Measurements from ENCODE around the gene HS2ST1.
"Not testable (repeated sequence)": the region's sequence is repeated elsewhere in the genome, so short reads cannot be mapped to it uniquely, and the experiment has no call there.

HS2ST1 gene

GRCh38 chr1:87064309-87064708 lies 149.9 kb downstream of the HS2ST1 start:
- Histone ChIP-seq H3K4me3 (ENCODE audit: extremely low read depth, insufficient read depth, low read length, poor library complexity, severe bottlenecking) (no peak overlapping the region), H3K9me3 (ENCODE audit: control insufficient read depth, low read length) (no peaks in the 10 kb centered on the region), H3K36me3 (ENCODE audit: control insufficient read depth, insufficient read depth, low read length) (no peaks in the 10 kb centered on the region), H3K4me1 (ENCODE audit: control insufficient read depth, insufficient read depth, low read length, poor library complexity, severe bottlenecking) (no peaks in the 10 kb centered on the region), H3K27ac (ENCODE audit: low read depth, low read length, severe bottlenecking) (no peak overlapping the region)

- no peaks in the 10 kb centered on the region for H3K4me1 ChIP-seq (ENCODE audit: control insufficient read depth, insufficient read depth, low read length, poor library complexity, severe bottlenecking)
- no CpG with 5 or more reads among the region's 1 CpG for WGBS, 2 experiments (ENCODE audit: insufficient coverage in 2 of 2)
- H3K36me3 ChIP-seq (ENCODE audit: control insufficient read depth, insufficient read depth, low read length): no peaks in the 10 kb centered on the region
- H3K4me3 ChIP-seq (ENCODE audit: extremely low read depth, insufficient read depth, low read length, poor library complexity, severe bottlenecking): no peak overlapping the region
- H3K27ac ChIP-seq (ENCODE audit: low read depth, low read length, severe bottlenecking): no peak overlapping the region
- no peaks in the 10 kb centered on the region for H3K9me3 ChIP-seq (ENCODE audit: control insufficient read depth, low read length)
These were observed 150.6 kb downstream of the HS2ST1 start for GRCh38 chr1:87064986-87065385.

DNA sequence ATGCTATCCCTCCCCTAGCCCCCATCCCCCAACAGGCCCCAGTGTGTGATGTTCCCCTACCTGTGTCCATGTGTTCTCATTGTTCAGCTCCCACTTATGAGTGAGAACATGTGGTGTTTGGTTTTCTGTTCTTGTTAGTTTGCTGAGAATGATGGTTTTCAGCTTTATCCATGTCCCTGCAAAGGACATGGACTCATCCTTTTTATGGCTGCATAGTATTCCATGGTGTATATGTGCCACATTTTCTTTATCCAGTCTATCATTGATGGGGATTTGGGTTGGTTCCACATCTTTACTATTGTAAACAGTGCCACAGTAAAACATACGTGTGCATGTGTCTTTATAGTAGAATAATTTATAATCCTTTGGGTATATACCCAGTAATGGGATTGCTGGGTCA lies 152.3 kb downstream of the HS2ST1 start:
- not testable (repeated sequence) for H3K36me3 ChIP-seq (ENCODE audit: control insufficient read depth, insufficient read depth, low read length); H3K27ac ChIP-seq (ENCODE audit: low read depth, low read length, severe bottlenecking)
- no CpG with 5 or more reads among the region's 1 CpG for WGBS, 2 experiments (ENCODE audit: insufficient coverage in 2 of 2)

GRCh38 chr1:87072411-87072810 lies 158.0 kb downstream of the HS2ST1 start:
- Histone ChIP-seq H3K36me3 (ENCODE audit: control insufficient read depth, insufficient read depth, low read length) (peaks cover 11% of the 10 kb centered on the region), H3K4me3 (ENCODE audit: extremely low read depth, insufficient read depth, low read length, poor library complexity, severe bottlenecking) (no peak overlapping the region), H3K27ac (ENCODE audit: low read depth, low read length, severe bottlenecking) (no peak overlapping the region), H3K9me3 (ENCODE audit: control insufficient read depth, low read length) (no peaks in the 10 kb centered on the region), H3K4me1 (ENCODE audit: control insufficient read depth, insufficient read depth, low read length, poor library complexity, severe bottlenecking) (no peaks in the 10 kb centered on the region)

More for the DNA sequence above, 152.3 kb downstream of the HS2ST1 start:
- H3K4me1 ChIP-seq (ENCODE audit: control insufficient read depth, insufficient read depth, low read length, poor library complexity, severe bottlenecking); H3K9me3 ChIP-seq (ENCODE audit: control insufficient read depth, low read length); H3K4me3 ChIP-seq (ENCODE audit: extremely low read depth, insufficient read depth, low read length, poor library complexity, severe bottlenecking): not testable (repeated sequence)

GRCh38 chr1:87072904-87073303 lies 158.5 kb downstream of the HS2ST1 start:
- H3K4me1 ChIP-seq (ENCODE audit: control insufficient read depth, insufficient read depth, low read length, poor library complexity, severe bottlenecking): no peaks in the 10 kb centered on the region
- no peaks in the 10 kb centered on the region for H3K9me3 ChIP-seq (ENCODE audit: control insufficient read depth, low read length)
- no peak overlapping the region for H3K27ac ChIP-seq (ENCODE audit: low read depth, low read length, severe bottlenecking)
- 92 to 94% methylated on average over 4 to 7 of the region's 7 CpGs for WGBS, 2 experiments (ENCODE audit: insufficient coverage in 2 of 2)
- no peak overlapping the region for H3K4me3 ChIP-seq (ENCODE audit: extremely low read depth, insufficient read depth, low read length, poor library complexity, severe bottlenecking)
- H3K36me3 ChIP-seq (ENCODE audit: control insufficient read depth, insufficient read depth, low read length): peaks cover 11% of the 10 kb centered on the region

GRCh38 chr1:87074001-87074795 lies 159.8 kb downstream of the HS2ST1 start:
- H3K36me3 ChIP-seq (ENCODE audit: control insufficient read depth, insufficient read depth, low read length): peaks cover 11% of the 10 kb centered on the region
- WGBS, 2 experiments (ENCODE audit: insufficient coverage in 2 of 2): 100% methylated on average over 1 of the region's 2 CpGs; no CpG with 5 or more reads in 1 of the 2 experiments
- H3K27ac ChIP-seq (ENCODE audit: low read depth, low read length, severe bottlenecking): no peak overlapping the region
- H3K4me3 ChIP-seq (ENCODE audit: extremely low read depth, insufficient read depth, low read length, poor library complexity, severe bottlenecking): no peak overlapping the region
- no peaks in the 10 kb centered on the region for H3K9me3 ChIP-seq (ENCODE audit: control insufficient read depth, low read length)
- H3K4me1 ChIP-seq (ENCODE audit: control insufficient read depth, insufficient read depth, low read length, poor library complexity, severe bottlenecking): no peaks in the 10 kb centered on the region

GRCh38 chr1:87077959-87078639 lies 163.7 kb downstream of the HS2ST1 start:
- H3K4me3 ChIP-seq (ENCODE audit: extremely low read depth, insufficient read depth, low read length, poor library complexity, severe bottlenecking): no peak overlapping the region
- H3K9me3 ChIP-seq (ENCODE audit: control insufficient read depth, low read length): no peaks in the 10 kb centered on the region
- peaks cover 7% of the 10 kb centered on the region for H3K36me3 ChIP-seq (ENCODE audit: control insufficient read depth, insufficient read depth, low read length)
- WGBS, 2 experiments (ENCODE audit: insufficient coverage in 2 of 2): no CpG with 5 or more reads among the region's 2 CpGs
- H3K27ac ChIP-seq (ENCODE audit: low read depth, low read length, severe bottlenecking): no peak overlapping the region
- H3K4me1 ChIP-seq (ENCODE audit: control insufficient read depth, insufficient read depth, low read length, poor library complexity, severe bottlenecking): no peaks in the 10 kb centered on the region

- no peaks in the 10 kb centered on the region for H3K36me3 ChIP-seq (ENCODE audit: control insufficient read depth, insufficient read depth, low read length)
- H3K9me3 ChIP-seq (ENCODE audit: control insufficient read depth, low read length): no peaks in the 10 kb centered on the region
- H3K4me1 ChIP-seq (ENCODE audit: control insufficient read depth, insufficient read depth, low read length, poor library complexity, severe bottlenecking): no peaks in the 10 kb centered on the region
- 83% methylated on average over 1 of the region's 3 CpGs; no CpG with 5 or more reads in 1 of the 2 experiments for WGBS, 2 experiments (ENCODE audit: insufficient coverage in 2 of 2)
- no peak overlapping the region for H3K4me3 ChIP-seq (ENCODE audit: extremely low read depth, insufficient read depth, low read length, poor library complexity, severe bottlenecking)
- H3K27ac ChIP-seq (ENCODE audit: low read depth, low read length, severe bottlenecking): no peak overlapping the region
These were observed 169.9 kb downstream of the HS2ST1 start for GRCh38 chr1:87084244-87084836.

DNA sequence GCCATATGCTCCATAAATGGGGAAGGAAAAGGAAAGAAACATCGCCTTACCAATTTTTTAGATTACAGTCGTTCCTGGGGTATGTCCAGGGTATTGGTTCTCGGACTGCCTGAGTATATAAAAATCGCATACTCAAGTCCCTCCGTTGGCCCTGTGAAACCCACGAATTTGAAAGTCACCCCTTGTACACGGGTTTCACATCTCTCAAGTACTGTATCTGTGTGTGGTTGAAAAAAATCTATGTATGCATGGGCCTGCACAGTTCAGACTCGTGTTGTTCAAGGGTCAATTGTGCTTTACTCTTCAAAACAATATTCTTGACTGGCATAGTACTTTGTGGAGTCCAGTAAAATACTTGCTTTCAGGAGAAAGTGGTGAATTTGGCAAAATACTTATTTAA lies 171.7 kb downstream of the HS2ST1 start:
- Histone ChIP-seq H3K9me3 (ENCODE audit: control insufficient read depth, low read length) (no peaks in the 10 kb centered on the region), H3K4me1 (ENCODE audit: control insufficient read depth, insufficient read depth, low read length, poor library complexity, severe bottlenecking) (no peaks in the 10 kb centered on the region), H3K36me3 (ENCODE audit: control insufficient read depth, insufficient read depth, low read length) (no peaks in the 10 kb centered on the region), H3K27ac (ENCODE audit: low read depth, low read length, severe bottlenecking) (no peak overlapping the region), H3K4me3 (ENCODE audit: extremely low read depth, insufficient read depth, low read length, poor library complexity, severe bottlenecking) (no peak overlapping the region)
- 93 to 97% methylated on average over 5 to 7 of the region's 8 CpGs for WGBS, 2 experiments (ENCODE audit: insufficient coverage in 2 of 2)

- no peaks in the 10 kb centered on the region for H3K9me3 ChIP-seq (ENCODE audit: control insufficient read depth, low read length)
- 63 to 80% methylated on average over 2 to 4 of the region's 5 CpGs for WGBS, 2 experiments (ENCODE audit: insufficient coverage in 2 of 2)
- no peak overlapping the region for H3K4me3 ChIP-seq (ENCODE audit: extremely low read depth, insufficient read depth, low read length, poor library complexity, severe bottlenecking)
- H3K4me1 ChIP-seq (ENCODE audit: control insufficient read depth, insufficient read depth, low read length, poor library complexity, severe bottlenecking): peaks cover 11% of the 10 kb centered on the region
- H3K36me3 ChIP-seq (ENCODE audit: control insufficient read depth, insufficient read depth, low read length): no peaks in the 10 kb centered on the region
- no peak overlapping the region for H3K27ac ChIP-seq (ENCODE audit: low read depth, low read length, severe bottlenecking)
These were observed 174.8 kb downstream of the HS2ST1 start for GRCh38 chr1:87089070-87089736.
